ENCODE data around the gene TMCC1.

GRCh38 chr3:129672412-129672811, 221.1 kb downstream of the TMCC1 start:
- TF ChIP-seq CTCF (IDR thresholded peaks at IDR 0.05) (no peak), RFX5 (IDR thresholded peaks at IDR 0.05) (no peak), POLR2A (IDR thresholded peaks at IDR 0.05; ENCODE audit: low read length) (no peak), CHD2 (IDR thresholded peaks at IDR 0.05; ENCODE audit: low read length, partially characterized antibody) (no peak), USF2 (IDR thresholded peaks at IDR 0.05) (no peak), BHLHE40 (IDR thresholded peaks at IDR 0.05; ENCODE audit: low read depth, low read length) (no peak), HES2 (IDR thresholded peaks at IDR 0.05) (no peak), NFE2L2 (conservative IDR thresholded peaks at IDR 0.05; ENCODE audit: low read length) (no peak), MAX (IDR thresholded peaks at IDR 0.05) (no peak), GATA3 (IDR thresholded peaks at IDR 0.05; ENCODE audit: borderline replicate concordance) (no peak), MYC (IDR thresholded peaks at IDR 0.05; ENCODE audit: borderline replicate concordance, low read length) (no peak)

Measured in A549 (cell line).